GM12874 (cell line): ENCODE results near the gene FMOD.

Source experiments
- TF ChIP-seq, protein P1 (sequence below): IDR thresholded peaks from 2 replicates; pipeline ENCODE4 v1.5.1; 2011; ENCODE audit warnings: low read depth, mild to moderate bottlenecking, control low read depth, low read length, moderate library complexity; ENCODE audit not compliant: insufficient read depth

The FMOD gene

DNA sequence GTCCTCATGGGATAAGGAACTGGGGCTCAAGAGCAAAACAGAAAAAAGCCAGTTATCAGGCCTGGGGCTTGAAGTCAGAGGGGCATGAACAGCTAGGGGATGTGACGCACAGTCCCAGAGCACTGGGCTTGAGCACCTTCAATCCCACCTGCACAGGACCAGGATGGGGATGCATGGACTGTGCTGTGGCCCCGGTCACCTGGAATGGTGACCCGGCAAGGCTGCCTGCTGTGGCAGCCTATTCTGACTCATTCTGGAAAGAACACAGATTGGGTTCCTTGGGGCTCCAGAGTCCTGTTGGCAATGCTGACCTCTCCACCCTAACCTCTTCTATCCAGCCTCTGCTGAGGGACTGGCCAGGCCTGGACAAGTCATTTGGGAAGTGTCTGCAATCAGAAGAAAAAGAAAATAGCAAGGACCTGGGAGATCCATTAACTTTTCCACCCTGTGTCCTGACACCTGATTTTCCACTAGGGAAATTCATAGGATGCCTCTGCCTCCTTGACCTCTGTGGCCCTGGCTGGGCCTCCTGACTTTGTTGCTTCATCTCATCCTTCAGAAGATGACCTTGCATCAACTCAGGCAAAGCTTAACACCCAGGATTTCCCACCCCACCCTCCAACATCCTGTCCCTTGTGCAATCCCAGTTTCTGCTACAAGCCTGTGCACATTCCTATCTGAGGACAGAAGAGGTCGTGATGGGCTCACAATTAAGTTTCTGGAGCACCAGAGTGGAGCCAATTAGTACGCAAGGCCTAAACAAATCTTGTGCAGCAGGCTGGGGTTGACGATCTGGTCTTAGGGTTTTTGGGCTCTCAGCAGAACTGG lies 17.9 kb upstream of the FMOD start:
- TF ChIP-seq, protein P1, sequence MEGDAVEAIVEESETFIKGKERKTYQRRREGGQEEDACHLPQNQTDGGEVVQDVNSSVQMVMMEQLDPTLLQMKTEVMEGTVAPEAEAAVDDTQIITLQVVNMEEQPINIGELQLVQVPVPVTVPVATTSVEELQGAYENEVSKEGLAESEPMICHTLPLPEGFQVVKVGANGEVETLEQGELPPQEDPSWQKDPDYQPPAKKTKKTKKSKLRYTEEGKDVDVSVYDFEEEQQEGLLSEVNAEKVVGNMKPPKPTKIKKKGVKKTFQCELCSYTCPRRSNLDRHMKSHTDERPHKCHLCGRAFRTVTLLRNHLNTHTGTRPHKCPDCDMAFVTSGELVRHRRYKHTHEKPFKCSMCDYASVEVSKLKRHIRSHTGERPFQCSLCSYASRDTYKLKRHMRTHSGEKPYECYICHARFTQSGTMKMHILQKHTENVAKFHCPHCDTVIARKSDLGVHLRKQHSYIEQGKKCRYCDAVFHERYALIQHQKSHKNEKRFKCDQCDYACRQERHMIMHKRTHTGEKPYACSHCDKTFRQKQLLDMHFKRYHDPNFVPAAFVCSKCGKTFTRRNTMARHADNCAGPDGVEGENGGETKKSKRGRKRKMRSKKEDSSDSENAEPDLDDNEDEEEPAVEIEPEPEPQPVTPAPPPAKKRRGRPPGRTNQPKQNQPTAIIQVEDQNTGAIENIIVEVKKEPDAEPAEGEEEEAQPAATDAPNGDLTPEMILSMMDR = no peak

DNA sequence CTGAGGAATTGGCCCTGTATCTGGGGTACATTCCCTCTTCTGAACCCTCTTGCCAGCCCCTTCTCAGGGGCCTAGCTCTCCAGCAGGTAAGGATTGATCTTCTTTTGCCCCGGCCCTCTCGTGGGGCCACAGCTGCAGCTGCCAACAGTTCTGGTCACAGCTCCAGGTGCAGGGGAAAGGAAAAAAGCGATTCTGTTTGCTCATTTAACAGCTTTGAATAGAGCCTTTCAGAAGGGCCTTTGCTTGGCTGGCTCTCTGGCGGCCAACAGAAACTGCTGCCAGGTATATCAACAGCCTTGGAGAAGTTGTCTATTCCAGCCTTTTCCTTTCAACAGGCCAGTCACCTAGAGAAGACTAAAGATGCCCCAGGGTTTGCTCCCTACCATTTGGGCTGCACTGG lies 16.1 kb upstream of the FMOD start:
- TF ChIP-seq, protein P1 = no peak

DNA sequence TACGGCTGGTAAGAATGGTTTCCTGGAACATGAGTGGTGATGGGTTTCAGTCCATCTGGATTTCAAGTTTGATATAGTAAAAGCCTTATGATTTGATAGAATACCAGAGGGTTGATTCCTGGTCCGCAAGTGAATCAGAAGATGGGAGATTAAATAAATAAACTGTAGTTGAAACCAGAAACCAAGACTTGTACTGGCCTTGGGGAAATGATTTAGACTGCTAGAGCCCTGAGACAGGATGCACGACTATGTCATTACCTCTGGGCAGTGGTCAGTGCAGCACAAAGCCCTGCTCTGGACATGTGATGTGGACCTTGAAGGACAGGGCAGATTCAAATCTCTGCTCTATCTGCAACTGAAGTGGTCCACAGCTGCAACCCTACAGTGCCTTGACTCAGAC lies 15.6 kb upstream of the FMOD start:
- TF ChIP-seq, protein P1 = no peak

DNA sequence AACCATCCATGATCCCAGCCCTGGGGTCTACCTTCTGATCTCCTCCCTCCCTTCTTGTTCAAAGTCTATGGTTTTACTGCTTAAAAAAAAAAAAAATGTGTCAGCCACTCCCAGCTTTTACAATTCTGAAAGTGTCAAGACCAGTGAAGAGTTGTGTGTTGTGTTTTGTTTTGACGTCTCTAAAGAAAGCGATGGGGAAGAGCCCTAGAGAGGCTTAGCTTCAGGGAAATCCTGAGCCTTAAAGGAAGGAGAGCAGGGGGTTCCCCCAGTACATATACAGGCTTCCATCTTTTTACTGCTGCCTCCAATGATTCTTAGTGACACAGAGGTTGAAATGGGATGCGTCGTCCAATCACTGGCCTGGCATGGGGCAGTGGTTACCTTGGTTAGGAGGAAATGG lies 13.9 kb upstream of the FMOD start:
- TF ChIP-seq, protein P1 = no peak

DNA sequence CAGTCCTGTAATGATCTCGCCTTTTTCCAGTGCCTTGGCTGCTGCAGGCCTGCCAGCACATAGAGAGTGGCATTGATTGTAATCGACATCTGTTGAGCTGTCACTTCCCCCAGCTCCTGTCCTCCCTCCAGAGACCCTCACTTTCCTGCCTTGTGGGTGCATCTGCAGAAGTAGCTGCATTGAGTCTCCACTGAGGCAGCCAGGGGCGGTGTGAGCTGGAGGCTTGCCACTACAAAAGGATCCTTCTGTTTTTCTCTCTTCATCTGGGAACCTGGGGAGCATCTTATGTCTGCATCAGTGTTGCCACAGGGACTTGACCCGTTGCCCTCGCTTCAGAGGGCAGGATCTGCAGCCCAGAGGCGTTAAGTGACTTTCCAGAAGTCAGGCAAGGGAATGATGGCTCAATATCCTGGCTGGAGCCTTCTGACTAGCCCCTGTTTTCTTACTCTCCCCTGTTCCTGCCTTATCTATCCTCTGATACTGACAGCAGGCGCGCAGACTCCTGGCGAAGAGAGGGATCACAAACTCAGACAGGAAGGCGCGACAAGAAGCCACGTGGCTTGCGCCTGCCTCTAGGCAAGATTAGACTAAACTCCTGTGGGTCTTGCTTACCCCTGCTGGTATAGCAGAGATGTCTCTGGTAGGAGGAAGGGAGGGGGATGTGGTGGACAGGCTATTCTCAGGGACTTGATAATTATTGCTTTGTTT lies 13.3 kb upstream of the FMOD start:
- TF ChIP-seq, protein P1 = no peak

DNA sequence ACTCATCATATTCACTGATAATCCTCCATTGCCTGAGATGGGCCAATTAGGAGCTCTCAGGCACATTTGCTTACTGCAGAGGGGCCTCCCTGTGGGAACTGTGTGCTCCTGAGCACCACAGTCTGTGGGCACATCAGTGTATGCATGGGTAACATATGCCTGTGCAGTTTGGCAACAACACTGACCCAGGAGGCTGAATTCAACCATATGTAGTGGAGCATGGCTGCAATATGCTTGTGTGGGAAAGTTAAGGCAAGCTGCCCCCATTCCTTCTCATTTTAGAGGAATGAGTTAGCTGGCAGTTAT lies 11.8 kb upstream of the FMOD start:
- TF ChIP-seq, protein P1 = no peak

DNA sequence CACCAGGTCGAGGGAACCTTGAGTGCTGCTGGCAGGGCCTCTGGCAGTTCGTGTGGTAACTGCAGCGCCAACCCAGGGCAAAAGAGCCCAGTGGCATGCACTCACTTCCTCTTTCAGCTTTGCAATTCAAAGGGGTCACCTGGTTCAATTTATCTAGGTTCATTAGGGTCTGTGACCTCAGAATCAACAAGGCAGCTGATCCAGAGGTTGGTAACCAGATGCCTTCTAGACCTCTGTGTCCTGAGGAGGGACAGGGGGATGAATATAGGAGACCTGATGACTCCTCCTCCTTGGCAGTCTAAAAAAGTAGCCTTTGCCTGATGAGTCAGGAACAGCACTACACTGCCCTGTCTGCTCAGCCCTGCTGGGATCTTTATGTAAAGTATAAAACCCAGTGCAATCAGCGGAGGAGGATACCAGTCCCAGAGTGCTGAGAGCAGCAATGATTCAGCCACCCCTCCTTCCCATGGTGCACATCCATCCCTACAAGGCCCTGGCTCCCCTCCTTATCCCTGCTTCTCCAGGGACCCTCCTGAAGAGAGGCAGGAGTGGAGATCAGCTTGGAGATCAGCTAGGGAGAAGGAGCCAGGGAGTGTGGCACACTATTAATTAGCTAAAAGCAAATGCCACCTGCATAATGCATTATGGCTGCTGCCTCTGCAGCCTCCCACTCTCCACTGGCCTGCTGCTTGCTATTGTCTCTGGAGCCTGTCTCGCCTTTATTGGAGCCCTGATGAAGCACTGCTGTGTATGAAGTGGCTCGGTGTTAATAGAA lies 11.2 kb upstream of the FMOD start:
- TF ChIP-seq, protein P1 = no peak
